Liver (tissue), 3 donors: ENCODE data around the gene SURF2.

Experiments used
- CTCF ChIP-seq: fragments of 150-350 bp; IDR thresholded peaks from 2 replicates; pipeline ENCODE4 v1.5.1; 2017; ENCODE audit warnings: improper control_type of control experiment, low read depth, low read length; ENCODE audit not compliant: missing input control
- FOXA1 ChIP-seq: IDR thresholded peaks from 2 replicates; pipeline ENCODE4 v1.6.1; 2016; ENCODE audit warnings: antibody characterized with exemption
- MAX ChIP-seq: IDR thresholded peaks from 2 replicates; pipeline ENCODE4 v1.6.1; 2016; ENCODE audit warnings: antibody characterized with exemption
- RAD21 ChIP-seq, 2 donors: IDR thresholded peaks; 2 replicates each; pipeline ENCODE4 v1.6.1; 2016; ENCODE audit warnings: antibody characterized with exemption in 2 of 2, mild to moderate bottlenecking in 2 of 2
- REST ChIP-seq: IDR thresholded peaks from 2 replicates; pipeline ENCODE4 v1.6.1; 2016; ENCODE audit warnings: antibody characterized with exemption, mild to moderate bottlenecking
- RXRA ChIP-seq, 2 donors: IDR thresholded peaks; 2 replicates each; pipeline ENCODE4 v1.6.1; 2017 to 2018; ENCODE audit warnings: antibody characterized with exemption in 2 of 2, mild to moderate bottlenecking in 1 of 2
- TAF1 ChIP-seq: conservative IDR thresholded peaks from 2 replicates; pipeline ENCODE4 v1.6.1; 2016; ENCODE audit warnings: antibody characterized with exemption, mild to moderate bottlenecking
- donor health status: healthy.
- donor health status: healthy.

- TF ChIP-seq TAF1 (no peak), CTCF (no peak), MAX (no peak), REST (no peak), RAD21 (IDR thresholded peaks at IDR 0.05) (no peak), FOXA1 (no peak), RXRA (IDR thresholded peaks at IDR 0.05) (no peak)
Observed at GRCh38 chr9:133377721-133378216, 21.4 kb downstream of the SURF2 start.
